ENCODE measurements around the gene COL6A1.

Gene COL6A1

GRCh38 chr21:46033410-46034400 lies 52.1 kb downstream of the COL6A1 start:
- peaks cover 61% of the 10 kb centered on the region for H3K27me3 ChIP-seq (ENCODE audit: insufficient read depth, low read depth)
- no peak overlapping the region for H2AFZ ChIP-seq (ENCODE audit: low read depth)
- no peak overlapping the region for H3K9ac ChIP-seq
- no peaks in the 10 kb centered on the region for H3K36me3 ChIP-seq (ENCODE audit: insufficient read depth)
- H3K27ac ChIP-seq = no peak overlapping the region
- no peak for TF ChIP-seq CTCF (conservative IDR thresholded peaks at IDR 0.05; ENCODE audit: low read depth, low read length)
- H3K4me1 ChIP-seq (ENCODE audit: low read depth, poor library complexity, severe bottlenecking) = no peaks in the 10 kb centered on the region
- no peaks in the 10 kb centered on the region for H4K20me1 ChIP-seq (ENCODE audit: insufficient read depth)
- H3K79me2 ChIP-seq (ENCODE audit: insufficient read depth, low read depth) = no peaks in the 10 kb centered on the region
- no peak overlapping the region for H3K4me2 ChIP-seq
- no peak overlapping the region for H3K4me3 ChIP-seq (IDR thresholded peaks at IDR 0.05; ENCODE audit: insufficient read depth, low read depth, low read length)

GRCh38 chr21:46035809-46036695 lies 54.5 kb downstream of the COL6A1 start:
- H2AFZ ChIP-seq (ENCODE audit: low read depth) = no peak overlapping the region
- H3K27ac ChIP-seq = no peak overlapping the region
- H3K4me2 ChIP-seq = no peak overlapping the region

GRCh38 chr21:46036696-46037330 lies 55.2 kb downstream of the COL6A1 start:
- Histone ChIP-seq H3K79me2 (ENCODE audit: insufficient read depth, low read depth) (no peaks in the 10 kb centered on the region), H2AFZ (ENCODE audit: low read depth) (no peak overlapping the region), H3K36me3 (ENCODE audit: insufficient read depth) (no peaks in the 10 kb centered on the region), H3K4me1 (ENCODE audit: low read depth, poor library complexity, severe bottlenecking) (no peaks in the 10 kb centered on the region), H3K4me2 (no peak overlapping the region), H3K27me3 (ENCODE audit: insufficient read depth, low read depth) (peaks cover 64% of the 10 kb centered on the region), H3K4me3 (IDR thresholded peaks at IDR 0.05; ENCODE audit: insufficient read depth, low read depth, low read length) (no peak overlapping the region), H3K9ac (no peak overlapping the region), H4K20me1 (ENCODE audit: insufficient read depth) (no peaks in the 10 kb centered on the region), H3K27ac (no peak overlapping the region)
- TF ChIP-seq CTCF (conservative IDR thresholded peaks at IDR 0.05; ENCODE audit: low read depth, low read length) = no peak

More at GRCh38 chr21:46035809-46036695, 54.5 kb downstream of the COL6A1 start:
- Histone ChIP-seq H3K4me1 (ENCODE audit: low read depth, poor library complexity, severe bottlenecking) (no peaks in the 10 kb centered on the region), H3K4me3 (IDR thresholded peaks at IDR 0.05; ENCODE audit: insufficient read depth, low read depth, low read length) (no peak overlapping the region), H3K9ac (no peak overlapping the region), H3K36me3 (ENCODE audit: insufficient read depth) (no peaks in the 10 kb centered on the region), H3K79me2 (ENCODE audit: insufficient read depth, low read depth) (no peaks in the 10 kb centered on the region), H4K20me1 (ENCODE audit: insufficient read depth) (no peaks in the 10 kb centered on the region), H3K27me3 (ENCODE audit: insufficient read depth, low read depth) (peaks cover 68% of the 10 kb centered on the region)
- no peak for TF ChIP-seq CTCF (conservative IDR thresholded peaks at IDR 0.05; ENCODE audit: low read depth, low read length)

Measured in KMS-11 (cell line).